ENCODE data around the gene DPP9. TPM values are rescaled to one million over a fixed set of nuclear protein-coding genes. Genes with fewer than 3 reads are reported as not detected.
A peak's percentile ranks its signal among the peaks of the same experiment; 100 is the strongest.

DPP9 gene
- total and polyA plus RNA-seq, 2 of the 13 experiments (the other 11 are each of a cell fraction or from before 2014, with no cell fraction given): 8.4 to 25.8 TPM

GRCh38 chr19:4711211-4711610 is 12.4 kb downstream of the DPP9 start (continued):
- TF ChIP-seq, protein P1, sequence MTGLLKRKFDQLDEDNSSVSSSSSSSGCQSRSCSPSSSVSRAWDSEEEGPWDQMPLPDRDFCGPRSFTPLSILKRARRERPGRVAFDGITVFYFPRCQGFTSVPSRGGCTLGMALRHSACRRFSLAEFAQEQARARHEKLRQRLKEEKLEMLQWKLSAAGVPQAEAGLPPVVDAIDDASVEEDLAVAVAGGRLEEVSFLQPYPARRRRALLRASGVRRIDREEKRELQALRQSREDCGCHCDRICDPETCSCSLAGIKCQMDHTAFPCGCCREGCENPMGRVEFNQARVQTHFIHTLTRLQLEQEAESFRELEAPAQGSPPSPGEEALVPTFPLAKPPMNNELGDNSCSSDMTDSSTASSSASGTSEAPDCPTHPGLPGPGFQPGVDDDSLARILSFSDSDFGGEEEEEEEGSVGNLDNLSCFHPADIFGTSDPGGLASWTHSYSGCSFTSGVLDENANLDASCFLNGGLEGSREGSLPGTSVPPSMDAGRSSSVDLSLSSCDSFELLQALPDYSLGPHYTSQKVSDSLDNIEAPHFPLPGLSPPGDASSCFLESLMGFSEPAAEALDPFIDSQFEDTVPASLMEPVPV (CRISPR knock-in tag; IDR thresholded peaks at IDR 0.05): no peak
- TF ChIP-seq U2AF2 (IDR thresholded peaks at IDR 0.05; ENCODE audit: low read depth, low read length) (no peak), GMEB2 (CRISPR knock-in tag; IDR thresholded peaks at IDR 0.05; ENCODE audit: low read depth) (no peak)
- TF ChIP-seq, protein P2, sequence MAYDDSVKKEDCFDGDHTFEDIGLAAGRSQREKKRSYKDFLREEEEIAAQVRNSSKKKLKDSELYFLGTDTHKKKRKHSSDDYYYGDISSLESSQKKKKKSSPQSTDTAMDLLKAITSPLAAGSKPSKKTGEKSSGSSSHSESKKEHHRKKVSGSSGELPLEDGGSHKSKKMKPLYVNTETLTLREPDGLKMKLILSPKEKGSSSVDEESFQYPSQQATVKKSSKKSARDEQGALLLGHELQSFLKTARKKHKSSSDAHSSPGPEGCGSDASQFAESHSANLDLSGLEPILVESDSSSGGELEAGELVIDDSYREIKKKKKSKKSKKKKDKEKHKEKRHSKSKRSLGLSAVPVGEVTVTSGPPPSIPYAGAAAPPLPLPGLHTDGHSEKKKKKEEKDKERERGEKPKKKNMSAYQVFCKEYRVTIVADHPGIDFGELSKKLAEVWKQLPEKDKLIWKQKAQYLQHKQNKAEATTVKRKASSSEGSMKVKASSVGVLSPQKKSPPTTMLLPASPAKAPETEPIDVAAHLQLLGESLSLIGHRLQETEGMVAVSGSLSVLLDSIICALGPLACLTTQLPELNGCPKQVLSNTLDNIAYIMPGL (CRISPR knock-in tag; IDR thresholded peaks at IDR 0.05; ENCODE audit: borderline replicate concordance in 1 of 2, low read depth in 1 of 2): no peak

DNA sequence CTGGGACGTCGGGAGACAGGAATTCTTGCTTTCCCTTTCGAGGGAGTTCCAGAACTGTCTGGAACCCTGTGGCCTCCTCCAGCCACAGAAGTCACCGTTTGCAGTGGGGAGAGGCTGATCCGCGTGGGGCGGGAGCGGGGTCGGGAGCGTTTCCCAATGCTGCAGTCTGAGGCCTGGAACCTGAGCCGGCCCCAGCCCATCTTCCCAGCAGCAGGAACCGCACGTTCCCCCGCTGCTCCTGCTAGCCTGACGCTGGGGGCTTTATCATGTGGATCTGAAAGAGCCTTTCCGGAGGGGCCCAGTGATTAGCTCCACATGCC is 13.4 kb downstream of the DPP9 start:
- in situ Hi-C loops (cut with HindIII; ENCODE audit: extremely low pct_ligation_motif_present, low pct_unique_long_range_greater_than_20kb): no loop called here
- H3K4me1 ChIP-seq (ENCODE audit: insufficient read depth, low read length): peaks cover 49% of the 10 kb centered on the region
- ChIA-PET POLR2A (no interaction called here), CTCF (ENCODE audit: low intra/inter-chr PET ratio, low total read pairs) (no interaction called here)
- H3K4me2 ChIP-seq (ENCODE audit: low read depth, low read length): no peak overlapping the region
- H3K9me3 ChIP-seq (ENCODE audit: low read length): no peaks in the 10 kb centered on the region
- BruUV-seq (replicated peaks): no TSS peak
- no peaks in the 10 kb centered on the region for H3K79me2 ChIP-seq (ENCODE audit: insufficient read depth, low read length)
- H2AFZ ChIP-seq (ENCODE audit: low read length): no peak overlapping the region
- H3K9ac ChIP-seq (ENCODE audit: insufficient read depth, low read depth, low read length): no peak overlapping the region
- H3K27me3 ChIP-seq (ENCODE audit: control insufficient read depth in 1 of 2, insufficient read depth in 2 of 2, low read length in 2 of 2): no peaks in the 10 kb centered on the region
- H3K36me3 ChIP-seq (replicated peaks in 1 of 2; ENCODE audit: control insufficient read depth in 1 of 2, insufficient read depth in 2 of 2, low read length in 2 of 2): peaks cover 22 to 42% of the 10 kb centered on the region in 2 experiments; a peak in 4 of 5 replicates
- H4K20me1 ChIP-seq (ENCODE audit: insufficient read depth, low read length): 0 out of 2 replicates have a peak, but pooled peaks cover 2% of the 10 kb centered on the region
- H3K27ac ChIP-seq (ENCODE audit: extremely low read length, insufficient read depth, low read length): no peak overlapping the region
- ATAC-seq (no peak), DNase-seq (ENCODE audit: low spot score) (no peak), FAIRE-seq (no peak)
- intact Hi-C loops (cut with micrococcal nuclease; ENCODE audit: unreplicated experiment): no loop called here
- over 99% methylated on average over 10 of the region's 16 CpGs for WGBS (ENCODE audit: low lambda C conversion rate)
- TF ChIP-seq, protein P3, sequence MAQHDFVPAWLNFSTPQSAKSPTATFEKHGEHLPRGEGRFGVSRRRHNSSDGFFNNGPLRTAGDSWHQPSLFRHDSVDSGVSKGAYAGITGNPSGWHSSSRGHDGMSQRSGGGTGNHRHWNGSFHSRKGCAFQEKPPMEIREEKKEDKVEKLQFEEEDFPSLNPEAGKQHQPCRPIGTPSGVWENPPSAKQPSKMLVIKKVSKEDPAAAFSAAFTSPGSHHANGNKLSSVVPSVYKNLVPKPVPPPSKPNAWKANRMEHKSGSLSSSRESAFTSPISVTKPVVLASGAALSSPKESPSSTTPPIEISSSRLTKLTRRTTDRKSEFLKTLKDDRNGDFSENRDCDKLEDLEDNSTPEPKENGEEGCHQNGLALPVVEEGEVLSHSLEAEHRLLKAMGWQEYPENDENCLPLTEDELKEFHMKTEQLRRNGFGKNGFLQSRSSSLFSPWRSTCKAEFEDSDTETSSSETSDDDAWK (CRISPR knock-in tag; IDR thresholded peaks at IDR 0.05): no peak
- TF ChIP-seq RBFOX2 (IDR thresholded peaks at IDR 0.05; ENCODE audit: low read depth, low read length) (0 out of 2 replicates have a peak, but pooled peaks have one; percentile 30), ZBTB33 (CRISPR knock-in tag; IDR thresholded peaks at IDR 0.05) (peak; percentile 57; the same call in 1 of the 2 replicates)
- no peak overlapping the region for H3K4me3 ChIP-seq (replicated peaks in 1 of 3; ENCODE audit: insufficient read depth in 1 of 3, low read depth in 2 of 3, low read length in 3 of 3)
